Liver (tissue), 9 donors: ENCODE measurements around the gene RSU1. TPM values are rescaled to one million over a fixed set of nuclear protein-coding genes. Genes with fewer than 3 reads are reported as not detected.

Experiments
- DNase-seq: peaks from one replicate; pipeline ENCODE4 v3.0.0-alpha.2; 2017; ENCODE audit warnings: low spot score
- H3K27ac ChIP-seq, 2 donors: one replicate each; pipeline ENCODE4 v1.7.0; 2013; ENCODE audit warnings: inconsistent platforms in 2 of 2, low read length in 2 of 2, control low read depth in 1 of 2, low read depth in 1 of 2, mild to moderate bottlenecking in 1 of 2
- H3K27me3 ChIP-seq, 4 donors: one replicate each; pipeline versions ENCODE4 v1.6.1 to v1.7.0; 2013; ENCODE audit warnings: low read length in 3 of 4, inconsistent platforms in 1 of 4, mild to moderate bottlenecking in 1 of 4, moderate library complexity in 1 of 4; ENCODE audit not compliant: control insufficient read depth in 4 of 4, insufficient read depth in 4 of 4
- H3K36me3 ChIP-seq, 4 donors: one replicate each; pipeline versions ENCODE4 v1.6.1 to v1.7.0; 2013; ENCODE audit warnings: low read length in 3 of 4, mild to moderate bottlenecking in 3 of 4, low read depth in 1 of 4, moderate library complexity in 1 of 4; ENCODE audit not compliant: control insufficient read depth in 4 of 4, insufficient read depth in 3 of 4
- H3K4me1 ChIP-seq, 4 donors: one replicate each; pipeline versions ENCODE4 v1.6.1 to v1.7.0; 2013; ENCODE audit warnings: low read length in 3 of 4, mild to moderate bottlenecking in 3 of 4, moderate library complexity in 1 of 4; ENCODE audit not compliant: control insufficient read depth in 4 of 4, insufficient read depth in 4 of 4
- H3K4me3 ChIP-seq, 3 donors: one replicate each; pipeline versions ENCODE4 v1.6.1 to v1.7.0; 2013; ENCODE audit warnings: low read length in 3 of 3, control low read depth in 1 of 3, low read depth in 1 of 3, mild to moderate bottlenecking in 1 of 3
- H3K9ac ChIP-seq, 2 donors: one replicate each; pipeline ENCODE4 v1.7.0; 2013; ENCODE audit warnings: low read length in 2 of 2, mild to moderate bottlenecking in 2 of 2, moderate library complexity in 2 of 2, control low read depth in 1 of 2, low read depth in 1 of 2
- H3K9me3 ChIP-seq, 4 donors: one replicate each; pipeline versions ENCODE4 v1.6.1 to v1.7.0; 2013; ENCODE audit warnings: low read length in 3 of 4; ENCODE audit not compliant: control insufficient read depth in 4 of 4
- EGR1 ChIP-seq, 2 donors: IDR thresholded peaks; 2 replicates each; pipeline ENCODE4 v1.6.1; 2016 to 2018; ENCODE audit warnings: antibody characterized with exemption in 2 of 2, low read depth in 2 of 2
- FOXA1 ChIP-seq: IDR thresholded peaks from 2 replicates; pipeline ENCODE4 v1.6.1; 2016; ENCODE audit warnings: antibody characterized with exemption
- FOXA2 ChIP-seq: IDR thresholded peaks from 2 replicates; pipeline ENCODE4 v1.6.1; 2016; ENCODE audit warnings: antibody characterized with exemption
- GABPA ChIP-seq, 2 donors: IDR thresholded peaks in 1 of 2; conservative IDR thresholded peaks in 1 of 2; 2 replicates each; pipeline ENCODE4 v1.6.1; 2016; ENCODE audit warnings: antibody characterized with exemption in 2 of 2, mild to moderate bottlenecking in 1 of 2, moderate library complexity in 1 of 2
- HNF4A ChIP-seq, 2 donors: conservative IDR thresholded peaks; 2 replicates each; pipeline ENCODE4 v1.6.1; 2016; ENCODE audit warnings: antibody characterized with exemption in 2 of 2, mild to moderate bottlenecking in 2 of 2
- HNF4G ChIP-seq: IDR thresholded peaks from 2 replicates; pipeline ENCODE4 v1.6.1; 2016; ENCODE audit warnings: antibody characterized with exemption
- JUND ChIP-seq, 2 donors: IDR thresholded peaks; 2 replicates each; pipeline ENCODE4 v1.6.1; 2016; ENCODE audit warnings: antibody characterized with exemption in 2 of 2
- NR2F2 ChIP-seq: IDR thresholded peaks from 2 replicates; pipeline ENCODE4 v1.6.1; 2016; ENCODE audit warnings: antibody characterized with exemption
- RAD21 ChIP-seq, 2 donors: IDR thresholded peaks; 2 replicates each; pipeline ENCODE4 v1.6.1; 2016; ENCODE audit warnings: antibody characterized with exemption in 2 of 2, mild to moderate bottlenecking in 2 of 2
- RXRA ChIP-seq, 2 donors: IDR thresholded peaks; 2 replicates each; pipeline ENCODE4 v1.6.1; 2017 to 2018; ENCODE audit warnings: antibody characterized with exemption in 2 of 2, mild to moderate bottlenecking in 1 of 2
- SP1 ChIP-seq: IDR thresholded peaks from 2 replicates; pipeline ENCODE4 v1.6.1; 2018; ENCODE audit warnings: antibody characterized with exemption, mild to moderate bottlenecking
- TAF1 ChIP-seq: conservative IDR thresholded peaks from 2 replicates; pipeline ENCODE4 v1.6.1; 2016; ENCODE audit warnings: antibody characterized with exemption, mild to moderate bottlenecking
- YY1 ChIP-seq: IDR thresholded peaks from 2 replicates; pipeline ENCODE4 v1.6.1; 2016; ENCODE audit warnings: antibody characterized with exemption, mild to moderate bottlenecking
- WGBS: extraction: QIAGEN DNeasy Blood & Tissue Kit; methylation state at CpG from one replicate; pipeline ENCODE4 v1.1.7; 2013; 5-methylcytosine and 5-hydroxymethylcytosine counted together
- polyA plus RNA-seq, 2 donors: library from polyadenylated mRNA; stranded (reverse) in 1 of 2; unstranded in 1 of 2; fragments of 200-250 nt in 1 of 2; fragments of >200 nt in 1 of 2; fragmentation: Nextera tagmentation in 1 of 2; extraction: Ambion mirVana in 1 of 2; gene quantifications; one replicate each; pipeline versions ENCODE4 v1.2.1 to v1.2.3, GENCODE V29; 2013 to 2015
- total RNA-seq, 2 donors: library from RNA; depleted of rRNA; stranded (reverse); fragments of >200 nt; gene quantifications; one replicate each; pipeline ENCODE4 v1.2.3, GENCODE V29; 2014
- TF ChIP-seq, protein P1 (sequence below): fragments of 150-350 bp; IDR thresholded peaks from 2 replicates; pipeline ENCODE4 v1.5.1; 2017; ENCODE audit warnings: improper control_type of control experiment, low read depth, low read length; ENCODE audit not compliant: missing input control
- TF ChIP-seq, protein P2 (sequence below): IDR thresholded peaks from 2 replicates; pipeline ENCODE4 v1.6.1; 2016; ENCODE audit warnings: antibody characterized with exemption
- TF ChIP-seq, protein P3 (sequence below): IDR thresholded peaks from 2 replicates; pipeline ENCODE4 v1.6.1; 2016; ENCODE audit warnings: antibody characterized with exemption
- TF ChIP-seq, protein P4 (sequence below): IDR thresholded peaks from 2 replicates; pipeline ENCODE4 v1.6.1; 2016; ENCODE audit warnings: antibody characterized with exemption
- TF ChIP-seq, protein P5 (sequence below): IDR thresholded peaks from 2 replicates; pipeline ENCODE4 v1.6.1; 2016; ENCODE audit warnings: antibody characterized with exemption, mild to moderate bottlenecking
- donor health status: healthy.
- donor health status: healthy.
- donor health status: healthy.
- donor health status: healthy.
- donor health status: healthy.

The RSU1 gene
- total and polyA plus RNA-seq, 4 donors, result 19.2 to 38.2 (median 28.0) TPM

DNA sequence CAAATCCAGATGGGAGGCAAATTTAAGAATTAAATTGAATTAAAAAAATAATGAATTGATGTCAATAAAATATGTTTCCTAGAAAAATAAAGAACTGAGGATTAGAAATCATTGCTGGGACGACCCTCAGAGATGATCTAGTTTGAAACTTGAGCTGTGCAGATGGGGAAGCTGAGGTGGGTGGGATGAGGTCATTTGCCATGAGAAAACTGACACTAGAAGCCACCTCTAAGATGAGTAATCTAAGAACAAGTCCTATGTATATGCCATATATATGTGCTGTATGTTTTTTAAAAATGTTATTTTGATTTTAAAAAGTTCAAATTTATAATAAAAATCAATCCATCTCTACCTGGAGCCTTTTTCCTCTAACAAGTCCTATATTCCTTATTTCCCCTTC, 135.7 kb downstream of the RSU1 start:
- Histone ChIP-seq H3K9me3 (no peaks in the 10 kb centered on the region), H3K4me3 (no peak overlapping the region), H3K36me3 (no peaks in the 10 kb centered on the region), H3K9ac (no peak overlapping the region), H3K27ac (no peak overlapping the region), H3K4me1 (no peaks in the 10 kb centered on the region), H3K27me3 (no peaks in the 10 kb centered on the region)
- WGBS, result 82% methylated on average over 1 of the region's 1 CpG
- TF ChIP-seq RXRA (IDR thresholded peaks at IDR 0.05) (no peak), SP1 (no peak), FOXA1 (no peak), HNF4G (no peak), HNF4A (conservative IDR thresholded peaks at IDR 0.05) (no peak), FOXA2 (no peak), NR2F2 (no peak), JUND (IDR thresholded peaks at IDR 0.05) (no peak), YY1 (no peak), EGR1 (IDR thresholded peaks at IDR 0.05; ENCODE audit: low read depth in 2 of 2) (no peak), TAF1 (no peak), GABPA (IDR thresholded peaks at IDR 0.05 in 1 of 2, conservative IDR thresholded peaks at IDR 0.05 in 1 of 2) (no peak), RAD21 (IDR thresholded peaks at IDR 0.05) (no peak)
- TF ChIP-seq, protein P1, sequence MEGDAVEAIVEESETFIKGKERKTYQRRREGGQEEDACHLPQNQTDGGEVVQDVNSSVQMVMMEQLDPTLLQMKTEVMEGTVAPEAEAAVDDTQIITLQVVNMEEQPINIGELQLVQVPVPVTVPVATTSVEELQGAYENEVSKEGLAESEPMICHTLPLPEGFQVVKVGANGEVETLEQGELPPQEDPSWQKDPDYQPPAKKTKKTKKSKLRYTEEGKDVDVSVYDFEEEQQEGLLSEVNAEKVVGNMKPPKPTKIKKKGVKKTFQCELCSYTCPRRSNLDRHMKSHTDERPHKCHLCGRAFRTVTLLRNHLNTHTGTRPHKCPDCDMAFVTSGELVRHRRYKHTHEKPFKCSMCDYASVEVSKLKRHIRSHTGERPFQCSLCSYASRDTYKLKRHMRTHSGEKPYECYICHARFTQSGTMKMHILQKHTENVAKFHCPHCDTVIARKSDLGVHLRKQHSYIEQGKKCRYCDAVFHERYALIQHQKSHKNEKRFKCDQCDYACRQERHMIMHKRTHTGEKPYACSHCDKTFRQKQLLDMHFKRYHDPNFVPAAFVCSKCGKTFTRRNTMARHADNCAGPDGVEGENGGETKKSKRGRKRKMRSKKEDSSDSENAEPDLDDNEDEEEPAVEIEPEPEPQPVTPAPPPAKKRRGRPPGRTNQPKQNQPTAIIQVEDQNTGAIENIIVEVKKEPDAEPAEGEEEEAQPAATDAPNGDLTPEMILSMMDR, result no peak
- TF ChIP-seq, protein P2, sequence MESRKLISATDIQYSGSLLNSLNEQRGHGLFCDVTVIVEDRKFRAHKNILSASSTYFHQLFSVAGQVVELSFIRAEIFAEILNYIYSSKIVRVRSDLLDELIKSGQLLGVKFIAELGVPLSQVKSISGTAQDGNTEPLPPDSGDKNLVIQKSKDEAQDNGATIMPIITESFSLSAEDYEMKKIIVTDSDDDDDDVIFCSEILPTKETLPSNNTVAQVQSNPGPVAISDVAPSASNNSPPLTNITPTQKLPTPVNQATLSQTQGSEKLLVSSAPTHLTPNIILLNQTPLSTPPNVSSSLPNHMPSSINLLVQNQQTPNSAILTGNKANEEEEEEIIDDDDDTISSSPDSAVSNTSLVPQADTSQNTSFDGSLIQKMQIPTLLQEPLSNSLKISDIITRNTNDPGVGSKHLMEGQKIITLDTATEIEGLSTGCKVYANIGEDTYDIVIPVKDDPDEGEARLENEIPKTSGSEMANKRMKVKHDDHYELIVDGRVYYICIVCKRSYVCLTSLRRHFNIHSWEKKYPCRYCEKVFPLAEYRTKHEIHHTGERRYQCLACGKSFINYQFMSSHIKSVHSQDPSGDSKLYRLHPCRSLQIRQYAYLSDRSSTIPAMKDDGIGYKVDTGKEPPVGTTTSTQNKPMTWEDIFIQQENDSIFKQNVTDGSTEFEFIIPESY, result no peak
- TF ChIP-seq, protein P3, sequence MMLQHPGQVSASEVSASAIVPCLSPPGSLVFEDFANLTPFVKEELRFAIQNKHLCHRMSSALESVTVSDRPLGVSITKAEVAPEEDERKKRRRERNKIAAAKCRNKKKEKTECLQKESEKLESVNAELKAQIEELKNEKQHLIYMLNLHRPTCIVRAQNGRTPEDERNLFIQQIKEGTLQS, result no peak
- TF ChIP-seq, protein P4, sequence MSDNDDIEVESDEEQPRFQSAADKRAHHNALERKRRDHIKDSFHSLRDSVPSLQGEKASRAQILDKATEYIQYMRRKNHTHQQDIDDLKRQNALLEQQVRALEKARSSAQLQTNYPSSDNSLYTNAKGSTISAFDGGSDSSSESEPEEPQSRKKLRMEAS, result no peak
- TF ChIP-seq, protein P5, sequence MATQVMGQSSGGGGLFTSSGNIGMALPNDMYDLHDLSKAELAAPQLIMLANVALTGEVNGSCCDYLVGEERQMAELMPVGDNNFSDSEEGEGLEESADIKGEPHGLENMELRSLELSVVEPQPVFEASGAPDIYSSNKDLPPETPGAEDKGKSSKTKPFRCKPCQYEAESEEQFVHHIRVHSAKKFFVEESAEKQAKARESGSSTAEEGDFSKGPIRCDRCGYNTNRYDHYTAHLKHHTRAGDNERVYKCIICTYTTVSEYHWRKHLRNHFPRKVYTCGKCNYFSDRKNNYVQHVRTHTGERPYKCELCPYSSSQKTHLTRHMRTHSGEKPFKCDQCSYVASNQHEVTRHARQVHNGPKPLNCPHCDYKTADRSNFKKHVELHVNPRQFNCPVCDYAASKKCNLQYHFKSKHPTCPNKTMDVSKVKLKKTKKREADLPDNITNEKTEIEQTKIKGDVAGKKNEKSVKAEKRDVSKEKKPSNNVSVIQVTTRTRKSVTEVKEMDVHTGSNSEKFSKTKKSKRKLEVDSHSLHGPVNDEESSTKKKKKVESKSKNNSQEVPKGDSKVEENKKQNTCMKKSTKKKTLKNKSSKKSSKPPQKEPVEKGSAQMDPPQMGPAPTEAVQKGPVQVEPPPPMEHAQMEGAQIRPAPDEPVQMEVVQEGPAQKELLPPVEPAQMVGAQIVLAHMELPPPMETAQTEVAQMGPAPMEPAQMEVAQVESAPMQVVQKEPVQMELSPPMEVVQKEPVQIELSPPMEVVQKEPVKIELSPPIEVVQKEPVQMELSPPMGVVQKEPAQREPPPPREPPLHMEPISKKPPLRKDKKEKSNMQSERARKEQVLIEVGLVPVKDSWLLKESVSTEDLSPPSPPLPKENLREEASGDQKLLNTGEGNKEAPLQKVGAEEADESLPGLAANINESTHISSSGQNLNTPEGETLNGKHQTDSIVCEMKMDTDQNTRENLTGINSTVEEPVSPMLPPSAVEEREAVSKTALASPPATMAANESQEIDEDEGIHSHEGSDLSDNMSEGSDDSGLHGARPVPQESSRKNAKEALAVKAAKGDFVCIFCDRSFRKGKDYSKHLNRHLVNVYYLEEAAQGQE, result no peak
- no peak for DNase-seq
